Stimulated activated naive B cell treated with anti-CD40 and anti-IgM and Interleukin-4, amounts not matched to agents 10 μg/mL and 1 μg/mL and 100 μg/mL, for 72 hours (primary cell): Measurements from ENCODE around the gene NDUFB3.
"Not testable (repeated sequence)": the region's sequence is repeated elsewhere in the genome, so short reads cannot be mapped to it uniquely, and the experiment has no call there.

Experiments
- ATAC-seq, 2 donors: fragments of 150-1000 bp; cut with Tn5 transposase; replicated peaks; 2 replicates each; pipeline ENCODE4 v1.10.0; 2021; ENCODE audit warnings: moderate library complexity in 1 of 2
- DNase-seq: peaks from one replicate; pipeline ENCODE4 v3.0.0; 2021
- H3K27ac Mint-ChIP-seq: one replicate; pipeline ENCODE4 v1.8.0; 2022; ENCODE audit warnings: mild to moderate bottlenecking, mixed read lengths
- H3K27me3 Mint-ChIP-seq, 2 donors: one replicate each; pipeline ENCODE4 v1.8.0; 2022; ENCODE audit warnings: mixed read lengths in 2 of 2
- H3K36me3 Mint-ChIP-seq, 2 donors: one replicate each; pipeline ENCODE4 v1.8.0; 2022; ENCODE audit warnings: mixed read lengths in 2 of 2, mild to moderate bottlenecking in 1 of 2
- H3K4me1 Mint-ChIP-seq, 2 donors: one replicate each; pipeline ENCODE4 v1.8.0; 2022; ENCODE audit warnings: mixed read lengths in 2 of 2, mild to moderate bottlenecking in 1 of 2
- H3K4me3 Mint-ChIP-seq, 2 donors: one replicate each; pipeline ENCODE4 v1.8.0; 2022; ENCODE audit warnings: mild to moderate bottlenecking in 2 of 2, mixed read lengths in 2 of 2, moderate library complexity in 1 of 2
- H3K9me3 Mint-ChIP-seq, 2 donors: one replicate each; pipeline ENCODE4 v1.8.0; 2022; ENCODE audit warnings: mixed read lengths in 2 of 2, mild to moderate bottlenecking in 1 of 2

Gene NDUFB3

GRCh38 chr2:201071479-201072200 lies at the start of gene NDUFB3, which contains the start of gene HYCC2:
NDUFB3 (plus strand) TSS chr2:201072001; CDS start chr2:201078883, 6,882 bp downstream.
HYCC2 (minus strand) TSS chr2:201071671; CDS start chr2:201024009, 47,662 bp downstream.
- DNase-seq (peak; percentile 92), ATAC-seq (peak; percentile 99)
- Mint-ChIP-seq H3K27ac (peak within 1 kb of the TSS; percentile 94), H3K4me1 (peaks cover 21 to 46% of the 10 kb centered on the region in 2 donors), H3K9me3 (no peaks in the 10 kb centered on the region), H3K36me3 (peaks cover 3% of the 10 kb centered on the region in 2 donors), H3K27me3 (no peaks in the 10 kb centered on the region), H3K4me3 (peak within 1 kb of the TSS; percentile 92 to 94)

- Mint-ChIP-seq H3K9me3 (peaks cover 0 to 3% of the 10 kb centered on the region in 2 donors), H3K4me1 (peaks cover 19 to 24% of the 10 kb centered on the region in 2 donors), H3K36me3 (peaks cover 25 to 52% of the 10 kb centered on the region in 2 donors), H3K27ac (no peak overlapping the region), H3K4me3 (no peak overlapping the region), H3K27me3 (no peaks in the 10 kb centered on the region)
- ATAC-seq: no peak
- no peak for DNase-seq
Observed at GRCh38 chr2:201024518-201024917, 47.3 kb upstream of the NDUFB3 start.

- not testable (repeated sequence) for H3K9me3 Mint-ChIP-seq, H3K4me3 Mint-ChIP-seq, H3K27me3 Mint-ChIP-seq, H3K27ac Mint-ChIP-seq, ATAC-seq, H3K4me1 Mint-ChIP-seq, DNase-seq
- H3K36me3 Mint-ChIP-seq: peaks cover 25 to 33% of the 10 kb centered on the region in 2 donors
Observed at GRCh38 chr2:201034355-201034754, 37.4 kb upstream of the NDUFB3 start.

- not testable (repeated sequence) for H3K27ac Mint-ChIP-seq, H3K4me3 Mint-ChIP-seq, DNase-seq, ATAC-seq, H3K9me3 Mint-ChIP-seq, H3K27me3 Mint-ChIP-seq
- Mint-ChIP-seq H3K4me1 (peaks cover 9 to 12% of the 10 kb centered on the region in 2 donors), H3K36me3 (peaks cover 25 to 44% of the 10 kb centered on the region in 2 donors)
Observed at GRCh38 chr2:201038361-201038760, 33.4 kb upstream of the NDUFB3 start.

- Mint-ChIP-seq H3K9me3 (peaks cover 0 to 5% of the 10 kb centered on the region in 2 donors), H3K27me3 (no peaks in the 10 kb centered on the region), H3K4me1 (peaks cover 9 to 12% of the 10 kb centered on the region in 2 donors), H3K4me3 (no peak overlapping the region), H3K27ac (no peak overlapping the region), H3K36me3 (peaks cover 27 to 44% of the 10 kb centered on the region in 2 donors)
- no peak for DNase-seq
- no peak for ATAC-seq
Observed at GRCh38 chr2:201038855-201039254, 32.9 kb upstream of the NDUFB3 start.

GRCh38 chr2:201040867-201041628 lies 30.8 kb upstream of the NDUFB3 start:
- ATAC-seq (no peak), DNase-seq (no peak)
- H3K9me3 Mint-ChIP-seq: peaks cover 0 to 2% of the 10 kb centered on the region in 2 donors
- no peak overlapping the region for H3K4me3 Mint-ChIP-seq
- H3K4me1 Mint-ChIP-seq: peaks cover 9 to 12% of the 10 kb centered on the region in 2 donors
- H3K27ac Mint-ChIP-seq: no peak overlapping the region
- no peaks in the 10 kb centered on the region for H3K27me3 Mint-ChIP-seq
- H3K36me3 Mint-ChIP-seq: peaks cover 23 to 32% of the 10 kb centered on the region in 2 donors

GRCh38 chr2:201042451-201042850 lies 29.4 kb upstream of the NDUFB3 start:
- ATAC-seq, DNase-seq, H3K27me3 Mint-ChIP-seq, H3K4me3 Mint-ChIP-seq, H3K9me3 Mint-ChIP-seq: not testable (repeated sequence)
- Mint-ChIP-seq H3K4me1 (peaks cover 7 to 14% of the 10 kb centered on the region in 2 donors), H3K36me3 (peaks cover 32 to 37% of the 10 kb centered on the region in 2 donors), H3K27ac (peak overlapping the region; percentile 69)

GRCh38 chr2:201043050-201043449 lies 28.8 kb upstream of the NDUFB3 start:
- H3K27ac Mint-ChIP-seq, H3K4me3 Mint-ChIP-seq, H3K27me3 Mint-ChIP-seq, H3K9me3 Mint-ChIP-seq, ATAC-seq, DNase-seq: not testable (repeated sequence)
- H3K4me1 Mint-ChIP-seq: peaks cover 7 to 14% of the 10 kb centered on the region in 2 donors
- H3K36me3 Mint-ChIP-seq: peaks cover 31 to 37% of the 10 kb centered on the region in 2 donors

- ATAC-seq (no peak), DNase-seq (no peak)
- Mint-ChIP-seq H3K4me3 (no peak overlapping the region), H3K36me3 (peaks cover 25 to 36% of the 10 kb centered on the region in 2 donors), H3K27me3 (no peaks in the 10 kb centered on the region), H3K9me3 (peaks cover 3 to 7% of the 10 kb centered on the region in 2 donors), H3K27ac (no peak overlapping the region), H3K4me1 (peaks cover 3 to 10% of the 10 kb centered on the region in 2 donors)
Observed at GRCh38 chr2:201046881-201047280, 24.9 kb upstream of the NDUFB3 start.

- DNase-seq: no peak
- Mint-ChIP-seq H3K9me3 (peaks cover 3 to 7% of the 10 kb centered on the region in 2 donors), H3K4me3 (no peak overlapping the region), H3K27me3 (no peaks in the 10 kb centered on the region), H3K27ac (no peak overlapping the region), H3K36me3 (peaks cover 20 to 43% of the 10 kb centered on the region in 2 donors), H3K4me1 (peaks cover 7 to 19% of the 10 kb centered on the region in 2 donors)
- ATAC-seq: no peak
Observed at GRCh38 chr2:201049455-201049854, 22.3 kb upstream of the NDUFB3 start.

- H3K27ac Mint-ChIP-seq: peak overlapping the region; percentile 47
- H3K4me3 Mint-ChIP-seq: no peak overlapping the region
- ATAC-seq: peak; percentile 77 to 79
- H3K36me3 Mint-ChIP-seq: peaks cover 8 to 33% of the 10 kb centered on the region in 2 donors
- DNase-seq: no peak
- H3K4me1 Mint-ChIP-seq: peaks cover 18 to 36% of the 10 kb centered on the region in 2 donors
- no peaks in the 10 kb centered on the region for H3K9me3 Mint-ChIP-seq
- H3K27me3 Mint-ChIP-seq: no peaks in the 10 kb centered on the region
Observed at GRCh38 chr2:201057087-201057521, 14.7 kb upstream of the NDUFB3 start.

GRCh38 chr2:201057715-201058248 lies 14.0 kb upstream of the NDUFB3 start:
- no peak for DNase-seq

GRCh38 chr2:201058914-201059313 lies 12.9 kb upstream of the NDUFB3 start:
- H3K4me1 Mint-ChIP-seq: peaks cover 21 to 40% of the 10 kb centered on the region in 2 donors

More at GRCh38 chr2:201057715-201058248, 14.0 kb upstream of the NDUFB3 start:
- Mint-ChIP-seq H3K4me3 (no peak overlapping the region), H3K9me3 (no peaks in the 10 kb centered on the region), H3K27me3 (no peaks in the 10 kb centered on the region), H3K4me1 (peaks cover 13 to 29% of the 10 kb centered on the region in 2 donors), H3K36me3 (peaks cover 6 to 27% of the 10 kb centered on the region in 2 donors), H3K27ac (peak overlapping the region; percentile 47)
- no peak for ATAC-seq

More at GRCh38 chr2:201058914-201059313, 12.9 kb upstream of the NDUFB3 start:
- H3K4me3 Mint-ChIP-seq: no peak overlapping the region
- ATAC-seq (peak; percentile 57 to 61), DNase-seq (no peak)
- H3K9me3 Mint-ChIP-seq: no peaks in the 10 kb centered on the region
- H3K27me3 Mint-ChIP-seq: no peaks in the 10 kb centered on the region
- H3K36me3 Mint-ChIP-seq: peaks cover 11 to 29% of the 10 kb centered on the region in 2 donors
- H3K27ac Mint-ChIP-seq: no peak overlapping the region
